HG03469 (cell line): ENCODE results near the gene SIGLEC15.
"Not testable (repeated sequence)": the region's sequence is repeated elsewhere in the genome, so short reads cannot be mapped to it uniquely, and the experiment has no call there.

Source experiments
- ATAC-seq: cut with Tn5 transposase; IDR thresholded peaks from one replicate; pipeline ENCODE4 v1.9.1; 2021; ENCODE audit warnings: mild to moderate bottlenecking, moderate library complexity, moderate number of reproducible peaks; ENCODE audit not compliant: unreplicated experiment

The SIGLEC15 gene

GRCh38 chr18:45820106-45820745, 5.2 kb upstream of the SIGLEC15 start:
- no peak for ATAC-seq

- no peak for ATAC-seq
Measured at GRCh38 chr18:45821026-45821425, 4.4 kb upstream of the SIGLEC15 start.

GRCh38 chr18:45821711-45822110, 3.8 kb upstream of the SIGLEC15 start:
- ATAC-seq = no peak

- ATAC-seq = no peak
Measured at GRCh38 chr18:45826084-45826483, 609 bp downstream of the SIGLEC15 start.

GRCh38 chr18:45826716-45827115, 1.2 kb downstream of the SIGLEC15 start:
- ATAC-seq = not testable (repeated sequence)

- ATAC-seq = no peak
Measured at GRCh38 chr18:45828917-45829811, 3.7 kb downstream of the SIGLEC15 start.

- no peak for ATAC-seq
Measured at GRCh38 chr18:45829855-45830254, 4.4 kb downstream of the SIGLEC15 start.

- ATAC-seq = no peak
Measured at GRCh38 chr18:45830917-45831316, 5.4 kb downstream of the SIGLEC15 start.

GRCh38 chr18:45833846-45834245, 8.4 kb downstream of the SIGLEC15 start:
- no peak for ATAC-seq

GRCh38 chr18:45834306-45834705, 8.8 kb downstream of the SIGLEC15 start:
- ATAC-seq = no peak

GRCh38 chr18:45835057-45835636, 9.7 kb downstream of the SIGLEC15 start:
- no peak for ATAC-seq

GRCh38 chr18:45836242-45837205, 11.0 kb downstream of the SIGLEC15 start:
- no peak for ATAC-seq

GRCh38 chr18:45837283-45838070, 12.0 kb downstream of the SIGLEC15 start:
- ATAC-seq = no peak

GRCh38 chr18:45838302-45839070, 13.0 kb downstream of the SIGLEC15 start:
- no peak for ATAC-seq

- no peak for ATAC-seq
Measured at GRCh38 chr18:45839414-45840395, 14.2 kb downstream of the SIGLEC15 start.

GRCh38 chr18:45841060-45841764, 15.7 kb downstream of the SIGLEC15 start:
- ATAC-seq = no peak

- ATAC-seq = no peak
Measured at GRCh38 chr18:45841765-45842442, 16.4 kb downstream of the SIGLEC15 start.
